Measurements from ENCODE around the gene GARIN5B.

GRCh38 chr19:55306712-55307111 lies 56.3 kb downstream of the GARIN5B start:
- TF ChIP-seq CTCF (IDR thresholded peaks at IDR 0.05) (no peak), EZH2 (IDR thresholded peaks at IDR 0.05; ENCODE audit: borderline replicate concordance, insufficient read depth, low read depth, low read length, poor library complexity, severe bottlenecking) (no peak)

Measured in B cell (primary cell).